Activated CD4-positive, alpha-beta T cell treated with anti-CD3 and anti-CD28 coated beads, Interleukin-2, amount 50 U/mL, for 48 hours (primary cell): ENCODE measurements around the gene C5orf47.
A peak's percentile ranks its signal among the peaks of the same experiment; 100 is the strongest.

Experiments used
- DNase-seq, 2 experiments: peaks; one replicate each; pipeline ENCODE4 v3.0.0-alpha.2; 2020

Gene C5orf47

DNA sequence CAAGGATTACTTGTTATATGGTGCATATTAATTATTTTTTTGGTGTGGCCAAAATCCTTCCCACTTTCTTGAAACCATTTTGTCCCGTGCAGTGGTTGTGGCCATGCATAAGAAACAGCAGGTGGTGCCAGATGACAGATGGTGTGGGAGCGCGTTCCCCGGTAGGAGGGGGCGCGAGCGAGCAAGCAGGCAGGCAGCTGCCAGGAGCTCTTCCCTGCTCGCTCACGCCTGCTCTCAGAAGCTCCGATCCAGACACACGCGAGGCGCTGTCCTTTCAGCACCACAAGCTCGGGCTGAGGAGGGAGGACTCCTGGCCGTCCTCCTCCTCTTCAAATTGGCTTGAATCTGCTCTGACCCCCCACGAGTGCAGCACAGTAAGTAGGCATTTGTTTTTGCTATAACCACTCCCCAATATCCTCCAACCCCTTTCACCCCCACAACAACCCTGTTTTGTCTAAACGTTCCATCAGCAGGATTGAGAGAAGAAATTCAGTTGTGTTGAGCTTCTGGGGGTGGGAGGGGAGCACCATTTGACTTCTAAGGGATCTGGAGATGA lies 56.6 kb downstream of the C5orf47 start, which contains the start of gene NSG2:
NSG2 (plus strand) TSS at position 237 of the 556 bp plus-strand sequence. CDS start 1,050 bp downstream, outside the sequence.
- DNase-seq: peak; percentile 29

DNA sequence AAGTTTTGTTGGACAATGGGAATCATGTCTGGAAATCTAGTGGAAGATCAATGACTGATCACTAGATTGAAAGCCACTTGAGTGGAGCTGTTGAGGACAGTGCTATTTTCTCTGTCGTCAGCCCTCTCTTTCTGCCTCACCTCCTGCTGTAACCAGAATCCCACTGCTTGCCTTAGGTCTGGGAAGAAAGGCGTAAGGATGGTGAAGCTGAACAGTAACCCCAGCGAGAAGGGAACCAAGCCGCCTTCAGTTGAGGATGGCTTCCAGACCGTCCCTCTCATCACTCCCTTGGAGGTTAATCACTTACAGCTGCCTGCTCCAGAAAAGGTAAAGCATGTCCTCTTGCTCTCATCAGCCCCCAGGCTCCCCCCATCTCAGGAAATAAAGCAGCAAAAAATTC lies 57.6 kb downstream of the C5orf47 start:
- no peak for DNase-seq

DNA sequence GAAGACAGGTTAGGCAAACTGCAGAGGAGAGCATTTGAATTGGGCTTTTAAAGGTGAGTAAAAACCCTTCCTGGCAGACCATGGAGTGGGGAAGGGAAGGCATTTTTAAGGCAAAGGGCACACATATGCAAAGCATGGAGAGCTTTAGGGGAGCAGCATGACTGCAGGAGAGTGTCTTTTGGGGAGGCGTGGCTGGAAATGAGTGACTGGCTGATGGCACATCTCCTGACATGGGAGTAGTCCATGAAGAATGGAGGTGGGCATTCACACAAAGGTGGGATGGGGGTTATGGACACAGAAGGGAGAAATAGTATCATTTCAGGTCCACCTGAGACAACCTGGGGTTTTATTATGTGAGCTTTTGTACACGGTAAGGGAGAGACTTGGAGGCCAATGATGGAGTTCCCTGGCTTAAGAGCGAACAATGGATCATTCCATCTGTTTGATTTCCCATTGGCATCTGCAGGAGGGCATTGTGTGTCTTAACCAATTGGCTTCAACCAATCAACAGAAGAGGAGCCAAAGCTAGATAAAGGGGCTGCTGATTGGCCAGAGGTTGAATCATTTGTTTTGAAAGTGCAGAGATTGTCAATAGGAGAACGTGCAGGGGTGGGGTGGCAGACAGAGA lies 58.6 kb downstream of the C5orf47 start:
- no peak for DNase-seq

DNA sequence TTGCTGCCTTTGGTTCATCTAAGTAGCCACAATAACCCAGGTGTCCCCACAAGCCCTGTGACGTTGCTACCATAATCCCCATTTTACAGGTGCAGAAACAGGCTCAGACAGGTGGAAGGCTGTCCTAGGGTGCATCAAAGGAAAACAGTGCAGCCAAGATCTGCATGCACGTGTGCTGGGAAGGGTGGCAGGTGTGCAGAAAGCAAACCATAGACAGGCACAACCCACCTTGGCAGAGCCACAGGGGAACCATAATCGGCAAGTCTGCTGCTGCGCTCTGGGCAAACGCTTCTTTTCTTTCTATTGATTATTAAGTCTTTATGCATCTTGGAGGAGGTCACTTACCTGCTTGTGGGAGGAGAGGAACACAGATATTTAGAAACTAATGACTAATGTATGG lies 63.7 kb downstream of the C5orf47 start:
- DNase-seq: no peak

DNA sequence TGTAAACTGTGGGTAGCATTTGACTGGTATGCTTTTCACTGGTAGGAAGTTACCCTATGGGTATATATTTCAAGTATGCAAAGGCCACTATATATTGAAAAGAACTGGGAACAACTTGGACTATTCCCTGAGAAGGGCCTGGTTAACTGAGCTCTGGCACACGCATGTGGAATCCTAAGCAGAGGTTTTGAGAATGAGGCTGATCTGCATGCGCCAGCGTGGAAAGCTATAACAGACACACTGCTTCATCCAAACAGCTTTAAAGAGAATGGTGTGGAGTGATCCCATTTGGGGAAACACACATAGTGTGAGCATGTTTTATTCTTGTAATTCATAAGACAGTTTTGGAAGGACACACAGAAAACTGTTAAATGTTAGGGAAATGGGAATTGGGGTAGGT lies 64.9 kb downstream of the C5orf47 start:
- DNase-seq: no peak
